ENCODE data around the gene TSGA10.

The TSGA10 gene

DNA sequence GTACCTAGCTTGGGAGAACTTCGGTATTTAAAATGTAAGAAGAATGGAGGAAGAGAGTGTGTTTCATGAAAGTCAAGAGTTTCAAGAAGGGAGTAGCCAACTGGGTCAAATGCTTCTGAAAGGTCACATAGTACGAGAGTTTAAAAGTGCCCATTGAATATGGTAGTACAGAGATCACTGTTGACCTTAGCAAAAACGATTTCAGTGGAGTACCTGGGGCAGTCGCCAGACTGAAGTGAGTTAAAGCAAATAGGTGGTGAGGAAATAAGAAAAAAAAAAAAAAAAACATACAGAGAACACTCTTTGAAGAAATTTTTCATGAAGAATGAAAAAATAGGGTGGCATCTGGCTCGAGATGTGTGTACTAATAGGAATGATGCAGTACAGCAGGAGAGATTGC, 11.5 kb upstream of the TSGA10 start:
- TF ChIP-seq, protein P1, sequence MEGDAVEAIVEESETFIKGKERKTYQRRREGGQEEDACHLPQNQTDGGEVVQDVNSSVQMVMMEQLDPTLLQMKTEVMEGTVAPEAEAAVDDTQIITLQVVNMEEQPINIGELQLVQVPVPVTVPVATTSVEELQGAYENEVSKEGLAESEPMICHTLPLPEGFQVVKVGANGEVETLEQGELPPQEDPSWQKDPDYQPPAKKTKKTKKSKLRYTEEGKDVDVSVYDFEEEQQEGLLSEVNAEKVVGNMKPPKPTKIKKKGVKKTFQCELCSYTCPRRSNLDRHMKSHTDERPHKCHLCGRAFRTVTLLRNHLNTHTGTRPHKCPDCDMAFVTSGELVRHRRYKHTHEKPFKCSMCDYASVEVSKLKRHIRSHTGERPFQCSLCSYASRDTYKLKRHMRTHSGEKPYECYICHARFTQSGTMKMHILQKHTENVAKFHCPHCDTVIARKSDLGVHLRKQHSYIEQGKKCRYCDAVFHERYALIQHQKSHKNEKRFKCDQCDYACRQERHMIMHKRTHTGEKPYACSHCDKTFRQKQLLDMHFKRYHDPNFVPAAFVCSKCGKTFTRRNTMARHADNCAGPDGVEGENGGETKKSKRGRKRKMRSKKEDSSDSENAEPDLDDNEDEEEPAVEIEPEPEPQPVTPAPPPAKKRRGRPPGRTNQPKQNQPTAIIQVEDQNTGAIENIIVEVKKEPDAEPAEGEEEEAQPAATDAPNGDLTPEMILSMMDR (IDR thresholded peaks at IDR 0.05), result no peak

DNA sequence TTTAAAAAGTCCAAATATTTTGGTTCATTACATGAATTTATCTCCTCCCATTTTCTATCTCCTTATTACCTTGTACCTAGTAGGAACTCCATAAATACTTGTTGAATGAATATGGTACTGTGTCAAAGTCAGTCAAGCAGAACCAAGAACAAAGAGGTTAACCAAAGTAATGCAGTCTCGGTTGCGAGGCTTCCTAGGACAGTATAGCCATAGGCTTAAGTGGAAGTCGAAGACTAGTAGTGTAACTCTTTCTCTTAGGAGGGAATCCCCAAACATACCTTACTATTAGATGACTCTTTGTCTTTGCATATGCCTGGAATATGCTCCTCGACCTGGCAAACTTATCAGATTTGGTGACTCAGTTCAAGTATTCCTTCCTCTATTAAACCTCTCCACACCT, 4.9 kb upstream of the TSGA10 start:
- TF ChIP-seq, protein P1 (IDR thresholded peaks at IDR 0.05), result no peak

DNA sequence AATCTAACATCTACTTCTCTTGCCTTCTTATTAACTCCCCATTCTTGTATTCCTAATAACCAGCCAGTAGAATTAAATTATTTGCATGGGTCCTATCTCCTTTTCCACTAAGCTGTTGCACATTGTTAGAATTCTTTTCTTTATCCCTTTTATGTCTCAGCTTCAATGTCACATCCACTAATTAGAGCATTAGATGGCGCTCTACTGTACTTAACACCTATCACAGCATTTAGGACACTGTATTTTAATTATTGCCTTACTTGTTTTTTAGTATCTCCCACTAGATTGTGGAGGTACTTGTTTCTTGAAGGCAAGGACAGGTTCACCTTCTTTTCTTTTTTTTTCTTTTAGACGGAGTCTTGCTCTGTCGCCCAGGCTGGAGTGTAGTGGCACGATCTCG, 3.9 kb upstream of the TSGA10 start:
- TF ChIP-seq, protein P1 (IDR thresholded peaks at IDR 0.05), result no peak

DNA sequence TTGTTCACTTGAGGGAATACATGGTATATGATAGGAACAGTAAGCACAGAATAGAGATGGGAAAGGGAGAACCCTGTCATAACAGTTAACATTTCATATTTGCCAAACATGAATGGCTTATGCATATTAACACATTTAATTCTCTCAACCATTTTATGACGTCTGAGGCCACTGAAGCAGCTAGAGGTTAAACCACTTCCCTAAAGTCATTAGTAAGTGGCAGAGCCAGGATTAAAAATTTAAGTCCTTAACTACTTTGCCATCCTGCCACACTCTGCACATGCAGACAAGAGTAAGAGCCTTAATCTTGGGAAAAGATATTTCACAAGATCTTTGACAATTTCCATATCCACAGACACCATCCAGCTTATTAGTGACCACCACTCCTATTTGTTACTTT, 2.1 kb upstream of the TSGA10 start:
- TF ChIP-seq, protein P1 (IDR thresholded peaks at IDR 0.05), result no peak

DNA sequence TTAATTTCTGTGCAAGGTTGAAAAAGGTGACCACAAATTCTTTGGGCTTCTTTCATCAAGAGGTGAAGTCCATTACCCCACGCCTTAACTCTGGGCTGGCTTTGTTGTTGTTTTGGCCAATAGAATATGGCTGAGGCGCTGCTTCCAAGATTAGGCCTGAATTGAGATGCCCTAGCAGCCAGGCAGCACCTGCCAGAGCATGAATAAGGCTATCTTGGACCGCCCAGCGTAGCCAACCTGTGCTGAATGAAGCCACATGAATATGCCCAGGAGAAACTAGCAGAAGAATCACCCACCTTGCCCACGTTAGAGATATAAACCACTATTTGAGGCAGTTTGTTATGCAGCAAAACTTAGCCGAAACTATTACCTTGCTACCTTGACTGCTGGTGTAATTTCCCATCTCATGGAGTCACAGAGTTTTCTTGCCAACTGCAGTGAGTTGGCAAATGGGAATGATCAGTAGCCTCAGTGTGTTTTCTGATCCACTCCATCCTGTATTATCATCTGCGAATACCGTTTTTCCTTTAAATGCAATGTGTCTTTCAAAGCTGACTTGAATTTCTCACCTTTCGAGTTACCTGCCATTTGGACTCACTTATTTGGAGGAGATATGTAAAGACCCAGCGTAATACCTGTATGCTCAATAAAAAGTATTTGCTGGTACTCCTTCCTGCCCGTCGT, 679 bp downstream of the TSGA10 start:
- TF ChIP-seq, protein P1 (IDR thresholded peaks at IDR 0.05), result no peak

DNA sequence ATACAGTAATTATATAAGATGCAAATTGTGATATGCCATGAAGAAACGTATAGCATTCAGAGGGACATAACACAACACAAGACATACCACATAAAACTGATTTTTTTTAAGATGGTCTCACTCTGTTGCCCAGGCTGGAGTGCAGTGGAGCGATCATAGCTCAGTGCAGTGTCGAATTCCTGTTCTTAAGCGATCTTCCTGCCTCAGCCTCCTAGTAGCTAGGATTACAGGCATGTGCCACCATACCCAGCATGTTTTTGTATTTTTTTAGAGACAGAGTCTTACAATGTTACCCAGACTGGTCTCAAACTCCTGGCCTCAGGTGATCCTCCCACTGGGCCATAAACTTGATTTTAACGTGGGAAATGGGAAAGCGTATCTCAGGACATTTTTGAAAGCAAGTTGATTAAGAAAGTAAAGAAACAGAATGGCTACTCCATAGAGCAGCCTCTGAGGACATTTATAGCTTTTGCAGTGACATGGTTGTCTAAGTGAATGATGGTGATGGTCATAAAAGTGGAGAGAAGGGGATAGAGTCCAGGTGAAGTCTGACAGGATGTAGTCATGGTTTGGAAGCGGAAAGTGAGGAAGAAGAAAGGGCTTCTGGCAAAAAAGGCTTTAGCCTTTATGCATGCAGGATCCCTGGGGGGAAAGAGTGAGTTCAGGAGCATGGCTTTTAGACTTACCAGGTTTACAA, 2.4 kb downstream of the TSGA10 start:
- TF ChIP-seq, protein P1 (IDR thresholded peaks at IDR 0.05), result no peak

DNA sequence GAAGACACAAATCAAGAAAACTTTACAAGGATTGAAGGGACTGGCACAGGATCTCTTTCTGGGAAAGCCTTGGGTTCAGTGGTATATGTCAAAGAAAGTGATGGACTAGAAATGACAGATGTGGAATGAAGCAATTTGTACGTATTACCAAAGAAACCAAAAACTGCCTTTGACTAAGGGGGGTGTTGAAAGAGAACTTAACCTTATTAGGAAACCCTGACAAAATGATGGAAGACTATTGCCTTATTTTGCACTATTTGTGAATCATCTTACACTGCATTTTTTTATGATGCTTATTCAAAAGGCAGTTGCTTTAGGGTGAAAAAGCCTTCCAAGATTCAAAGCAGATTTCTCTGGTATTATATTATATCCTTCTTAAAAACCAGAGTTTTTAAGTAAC, 4.0 kb downstream of the TSGA10 start:
- TF ChIP-seq, protein P1 (IDR thresholded peaks at IDR 0.05), result no peak

Data from LNCAP (cell line).